ENCODE data around the gene AWAT1.
"Not testable (repeated sequence)": the region's sequence is repeated elsewhere in the genome, so short reads cannot be mapped to it uniquely, and the experiment has no call there.

Gene AWAT1

DNA sequence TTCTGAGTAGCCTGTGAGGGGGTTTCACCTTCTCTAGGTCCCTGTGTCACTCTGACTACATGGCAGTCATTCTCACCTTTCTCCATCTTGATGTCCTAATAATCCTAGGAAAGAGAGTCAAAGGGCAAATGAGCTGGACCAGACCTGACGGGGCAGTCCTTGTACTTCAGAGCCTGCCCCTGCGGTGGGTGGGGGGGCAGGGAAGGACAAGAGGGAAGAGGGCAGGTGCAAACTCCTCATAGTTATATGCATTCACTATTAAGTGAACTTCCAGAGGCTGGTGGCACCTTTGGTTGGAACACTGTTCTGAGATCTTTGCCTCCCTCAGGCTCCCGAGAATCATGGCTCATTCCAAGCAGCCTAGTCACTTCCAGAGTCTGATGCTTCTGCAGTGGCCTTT lies at the start of gene AWAT1:
Gene AWAT1, plus strand, starts transcription at position 301 of the 400 bp plus-strand sequence. Its CDS starts 41 bp downstream, at position 342.
- H3K4me3 ChIP-seq (ENCODE audit: low read depth, low read length), result no peak within 1 kb of the TSS
- TF ChIP-seq, protein P1, sequence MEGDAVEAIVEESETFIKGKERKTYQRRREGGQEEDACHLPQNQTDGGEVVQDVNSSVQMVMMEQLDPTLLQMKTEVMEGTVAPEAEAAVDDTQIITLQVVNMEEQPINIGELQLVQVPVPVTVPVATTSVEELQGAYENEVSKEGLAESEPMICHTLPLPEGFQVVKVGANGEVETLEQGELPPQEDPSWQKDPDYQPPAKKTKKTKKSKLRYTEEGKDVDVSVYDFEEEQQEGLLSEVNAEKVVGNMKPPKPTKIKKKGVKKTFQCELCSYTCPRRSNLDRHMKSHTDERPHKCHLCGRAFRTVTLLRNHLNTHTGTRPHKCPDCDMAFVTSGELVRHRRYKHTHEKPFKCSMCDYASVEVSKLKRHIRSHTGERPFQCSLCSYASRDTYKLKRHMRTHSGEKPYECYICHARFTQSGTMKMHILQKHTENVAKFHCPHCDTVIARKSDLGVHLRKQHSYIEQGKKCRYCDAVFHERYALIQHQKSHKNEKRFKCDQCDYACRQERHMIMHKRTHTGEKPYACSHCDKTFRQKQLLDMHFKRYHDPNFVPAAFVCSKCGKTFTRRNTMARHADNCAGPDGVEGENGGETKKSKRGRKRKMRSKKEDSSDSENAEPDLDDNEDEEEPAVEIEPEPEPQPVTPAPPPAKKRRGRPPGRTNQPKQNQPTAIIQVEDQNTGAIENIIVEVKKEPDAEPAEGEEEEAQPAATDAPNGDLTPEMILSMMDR (conservative IDR thresholded peaks at IDR 0.05; ENCODE audit: low read depth, low read length), result no peak
- no peak for DNase-seq (ENCODE audit: low read depth)

DNA sequence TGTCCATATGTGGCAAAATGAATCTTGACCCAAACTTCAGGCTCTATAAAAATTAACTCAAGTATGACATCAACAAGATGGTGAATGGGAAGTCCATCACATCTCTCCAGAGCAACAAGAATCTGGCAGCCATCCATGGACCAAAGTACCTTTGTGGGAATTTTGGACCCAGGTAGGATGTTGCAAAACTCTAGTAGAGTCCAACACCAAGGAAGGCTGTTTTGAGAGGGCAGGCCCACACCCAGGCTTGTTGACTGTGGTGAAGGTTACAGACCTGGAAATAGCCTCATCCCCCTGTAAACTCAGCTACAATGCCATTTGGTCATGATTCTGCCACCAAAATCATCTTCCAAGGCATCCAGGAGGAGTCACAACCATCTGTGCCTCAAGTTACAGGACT lies 44.2 kb upstream of the AWAT1 start:
- no peak overlapping the region for H3K4me3 ChIP-seq (ENCODE audit: low read depth, low read length)
- no peak for DNase-seq (ENCODE audit: low read depth)
- TF ChIP-seq, protein P1 (conservative IDR thresholded peaks at IDR 0.05; ENCODE audit: low read depth, low read length), result no peak

DNA sequence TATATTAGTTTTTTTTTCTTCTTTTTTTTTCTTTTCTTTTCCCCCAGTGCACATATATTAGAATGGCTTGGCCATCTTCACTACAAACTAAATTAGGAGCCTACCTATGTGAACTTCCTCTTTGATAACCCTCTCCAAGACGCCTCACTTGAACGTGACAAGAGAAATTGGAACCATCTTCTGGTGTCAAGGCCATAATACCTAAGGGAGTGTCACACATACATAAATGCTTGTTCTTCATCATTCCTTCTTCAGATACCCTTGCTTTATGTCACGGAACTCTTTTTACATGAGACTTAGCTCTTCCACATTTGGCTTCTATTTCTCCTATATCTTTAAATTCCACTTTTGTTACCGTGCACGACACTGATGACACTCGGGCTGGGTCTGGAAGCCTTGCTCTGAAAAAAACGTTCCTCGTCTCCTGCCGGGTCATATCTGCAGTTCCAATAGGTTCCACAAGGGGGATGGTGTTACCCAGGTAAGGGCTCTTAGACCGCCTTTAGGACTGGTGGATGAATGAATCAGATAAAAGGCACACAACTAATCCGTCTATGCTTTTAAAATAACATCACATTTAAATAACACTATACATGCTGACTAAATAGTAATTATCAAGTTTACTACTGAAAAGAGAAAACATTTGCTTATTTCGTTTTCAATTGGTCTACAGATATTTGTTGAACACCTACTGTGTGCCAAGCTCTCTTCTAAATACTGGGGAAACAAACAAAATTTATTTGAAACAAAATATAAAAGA lies 37.3 kb upstream of the AWAT1 start:
- peak; percentile 73 for DNase-seq (ENCODE audit: low read depth)
- H3K4me3 ChIP-seq (ENCODE audit: low read depth, low read length), result no peak overlapping the region
- TF ChIP-seq, protein P1 (conservative IDR thresholded peaks at IDR 0.05; ENCODE audit: low read depth, low read length), result peak; percentile 76

DNA sequence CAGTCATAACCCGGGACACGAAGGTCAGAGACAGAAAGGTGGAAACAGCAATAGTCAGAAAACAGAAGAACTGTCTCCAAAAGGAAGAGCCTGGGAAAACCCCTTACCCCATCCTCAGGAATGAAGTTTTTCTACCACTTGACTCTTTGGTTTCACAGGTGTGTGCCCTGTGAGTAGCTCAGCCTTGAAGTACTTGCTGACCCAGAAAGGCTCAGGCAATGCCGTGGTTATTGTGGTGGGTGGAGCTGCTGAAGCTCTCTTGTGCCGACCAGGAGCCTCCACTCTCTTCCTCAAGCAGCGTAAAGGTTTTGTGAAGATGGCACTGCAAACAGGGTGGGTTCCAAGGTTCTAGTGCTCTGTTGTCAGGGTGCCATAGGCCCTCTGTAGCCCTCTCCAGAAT lies 32.7 kb upstream of the AWAT1 start:
- DNase-seq (ENCODE audit: low read depth), result no peak
- TF ChIP-seq, protein P1 (conservative IDR thresholded peaks at IDR 0.05; ENCODE audit: low read depth, low read length), result no peak
- no peak overlapping the region for H3K4me3 ChIP-seq (ENCODE audit: low read depth, low read length)

DNA sequence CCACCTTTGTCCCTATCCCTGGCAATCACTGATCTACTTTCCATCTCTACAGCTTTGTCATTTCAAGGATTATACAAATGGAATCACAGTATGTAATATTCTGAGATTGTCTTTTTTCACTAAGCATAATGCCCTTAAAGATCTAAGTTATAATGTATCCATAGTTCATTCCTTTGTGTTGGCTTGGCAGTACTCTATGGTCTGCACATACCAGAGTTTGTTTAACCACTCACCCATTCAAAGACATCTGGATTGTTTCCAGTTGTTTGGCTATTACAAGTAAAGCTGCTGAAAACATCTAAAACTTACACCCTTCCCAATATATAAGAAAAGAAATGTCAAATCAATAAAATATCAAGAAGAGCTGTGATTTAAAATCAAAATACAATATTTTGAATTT lies 26.0 kb upstream of the AWAT1 start:
- DNase-seq (ENCODE audit: low read depth), result peak; percentile 11
- TF ChIP-seq, protein P1 (conservative IDR thresholded peaks at IDR 0.05; ENCODE audit: low read depth, low read length), result no peak
- H3K4me3 ChIP-seq (ENCODE audit: low read depth, low read length), result no peak overlapping the region

DNA sequence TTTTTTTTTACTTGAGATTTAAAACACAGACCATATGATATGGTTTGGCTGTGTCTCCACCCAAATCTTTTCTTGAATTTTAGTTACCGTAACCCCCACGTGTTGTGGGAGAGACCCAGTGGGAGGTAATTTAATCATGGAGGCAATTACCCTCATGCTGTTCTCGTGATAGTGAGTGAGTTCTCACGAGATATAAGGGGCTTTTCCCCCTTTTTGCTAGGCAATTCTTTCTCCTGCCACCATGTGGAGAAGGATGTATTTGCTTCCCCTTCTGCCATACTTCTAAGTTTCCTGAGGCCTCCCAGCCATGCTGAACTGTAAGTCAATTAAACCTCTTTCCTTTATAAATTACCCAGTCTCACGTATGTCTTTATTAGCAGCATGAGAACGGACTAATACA lies 24.9 kb upstream of the AWAT1 start:
- not testable (repeated sequence) for DNase-seq (ENCODE audit: low read depth); H3K4me3 ChIP-seq (ENCODE audit: low read depth, low read length)

DNA sequence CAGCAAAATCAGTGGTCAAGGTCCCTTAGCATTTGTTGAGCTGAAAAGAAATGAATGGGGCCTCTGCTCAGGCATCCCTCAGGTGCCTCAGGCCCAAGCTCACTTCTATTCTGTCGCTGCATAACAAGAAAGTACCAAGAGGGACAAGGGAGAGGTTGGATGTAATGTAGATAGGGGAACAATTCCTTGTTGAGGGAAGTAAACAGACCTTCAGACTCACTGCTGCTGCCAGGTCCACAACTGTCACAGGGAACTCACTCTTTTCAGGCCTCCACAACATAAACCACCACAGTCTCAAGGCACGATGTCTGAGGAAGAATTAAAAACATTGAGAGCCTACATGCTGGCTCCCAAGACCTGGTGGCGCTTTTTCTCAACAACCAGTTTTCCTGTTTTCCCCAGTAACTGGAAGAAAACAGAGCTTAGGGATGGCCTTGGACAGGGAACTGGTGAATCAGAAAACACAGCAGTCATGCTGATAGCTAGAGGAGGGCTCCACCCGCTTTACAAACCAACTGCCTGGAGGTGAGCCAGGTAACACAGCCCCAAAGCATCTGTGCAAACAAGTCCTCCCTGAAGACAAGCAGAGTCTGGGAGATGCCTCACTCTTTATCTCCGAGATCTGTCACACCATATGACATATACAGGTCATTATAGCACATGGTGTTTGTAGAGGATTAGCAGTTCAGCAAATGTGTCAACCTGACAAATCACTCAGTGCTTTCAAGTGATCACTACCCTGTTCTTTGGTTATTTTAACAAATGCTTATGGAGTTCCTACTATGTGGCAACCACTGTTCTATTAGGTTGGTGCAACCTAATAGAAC lies 14.3 kb upstream of the AWAT1 start:
- TF ChIP-seq, protein P1 (conservative IDR thresholded peaks at IDR 0.05; ENCODE audit: low read depth, low read length), result no peak
- no peak overlapping the region for H3K4me3 ChIP-seq (ENCODE audit: low read depth, low read length)
- DNase-seq (ENCODE audit: low read depth), result peak; percentile 1

Data from choroid plexus epithelial cell (primary cell).